GM19372 (cell line): ENCODE measurements around the gene OTC.

Experiments
- ATAC-seq: cut with Tn5 transposase; IDR thresholded peaks from one replicate; pipeline ENCODE4 v1.9.1; 2021; ENCODE audit warnings: mild to moderate bottlenecking, low read depth, moderate library complexity; ENCODE audit not compliant: unreplicated experiment

The OTC gene

DNA sequence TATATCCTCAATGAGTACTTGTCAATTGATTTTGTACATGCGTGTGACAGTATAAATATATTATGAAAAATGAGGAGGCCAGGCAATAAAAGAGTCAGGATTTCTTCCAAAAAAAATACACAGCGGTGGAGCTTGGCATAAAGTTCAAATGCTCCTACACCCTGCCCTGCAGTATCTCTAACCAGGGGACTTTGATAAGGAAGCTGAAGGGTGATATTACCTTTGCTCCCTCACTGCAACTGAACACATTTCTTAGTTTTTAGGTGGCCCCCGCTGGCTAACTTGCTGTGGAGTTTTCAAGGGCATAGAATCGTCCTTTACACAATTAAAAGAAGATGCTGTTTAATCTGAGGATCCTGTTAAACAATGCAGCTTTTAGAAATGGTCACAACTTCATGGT lies at the start of gene OTC:
Gene OTC, plus strand, starts transcription at position 243 of the 400 bp plus-strand sequence. Its CDS starts 93 bp downstream, at position 336.
- no peak for ATAC-seq

DNA sequence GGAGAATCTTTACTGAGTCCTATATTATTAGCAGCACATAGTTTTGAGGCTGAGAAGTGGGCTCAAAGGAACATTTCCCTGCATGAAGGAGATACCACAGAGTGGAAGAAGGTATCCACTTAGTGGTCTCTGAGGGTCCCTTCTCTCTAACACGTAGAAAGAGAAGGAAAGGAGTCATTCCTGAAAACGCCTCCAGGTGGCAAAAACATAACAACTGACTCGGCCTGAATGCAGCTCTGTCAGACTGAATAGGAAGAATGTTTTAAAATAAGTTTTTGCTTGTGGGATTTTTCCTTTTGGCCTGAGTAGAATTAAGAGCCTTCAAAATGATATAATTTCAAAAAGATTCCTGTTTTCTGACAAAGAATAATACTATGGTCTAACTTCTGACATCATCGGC lies 48.4 kb upstream of the OTC start:
- no peak for ATAC-seq

GRCh38 chrX:38305971-38306370 lies 46.4 kb upstream of the OTC start:
- ATAC-seq: no peak

DNA sequence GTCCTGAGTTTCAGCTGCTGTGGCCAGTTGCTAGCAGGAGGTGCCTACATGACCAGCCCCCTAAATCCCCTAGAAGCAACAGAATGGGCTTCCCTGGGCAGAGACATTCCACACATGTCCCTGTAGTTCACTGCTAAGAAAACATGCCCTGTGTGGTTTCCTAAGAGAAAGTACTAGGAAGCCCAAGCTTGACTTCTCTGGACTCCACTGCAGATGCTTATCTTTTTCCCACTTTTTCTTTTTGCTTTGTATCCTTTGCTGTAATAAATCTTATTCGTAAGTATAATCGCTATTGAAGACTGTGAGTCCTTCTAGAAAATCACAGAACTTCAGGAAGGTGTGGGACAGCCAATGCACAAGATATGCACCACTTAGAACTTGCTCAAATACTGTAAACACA lies 40.7 kb upstream of the OTC start:
- ATAC-seq: no peak

DNA sequence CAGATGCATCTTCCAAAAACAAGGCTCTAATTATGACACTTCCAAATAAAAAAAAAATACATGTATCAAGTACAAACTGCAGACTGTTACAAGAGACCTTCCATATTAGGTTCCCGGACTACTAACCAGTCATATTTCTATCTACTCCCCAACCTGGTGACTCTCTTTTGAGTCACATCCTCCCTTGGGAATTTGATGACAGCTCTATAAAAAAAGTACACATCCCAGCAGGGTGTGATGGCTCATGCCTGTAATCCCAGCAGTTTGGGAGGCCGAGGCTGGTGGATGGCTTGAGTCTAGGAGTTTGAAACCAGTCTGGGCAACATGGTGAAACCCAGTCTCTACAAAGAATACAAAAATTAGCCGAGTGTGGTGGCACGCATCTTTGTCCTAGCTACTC lies 40.0 kb upstream of the OTC start:
- ATAC-seq: no peak

DNA sequence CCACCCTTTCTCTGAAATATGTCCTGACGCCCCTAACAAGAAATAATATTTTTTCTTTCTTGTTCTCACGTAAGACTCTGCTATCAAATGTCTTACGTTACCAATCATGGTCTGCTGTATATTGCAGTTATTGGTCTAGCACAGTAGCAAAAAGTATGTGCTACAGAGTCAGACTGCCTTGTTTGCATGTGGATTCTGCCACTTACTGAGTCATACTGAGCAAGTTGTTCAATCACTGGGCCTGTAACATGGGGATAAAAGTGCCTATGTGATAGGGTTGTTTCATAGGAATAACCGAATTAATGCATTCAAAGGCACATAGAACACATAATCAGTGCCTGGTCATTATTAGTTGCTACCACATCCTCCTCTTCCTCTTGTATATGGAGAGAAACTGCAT lies 39.2 kb upstream of the OTC start:
- ATAC-seq: no peak

- ATAC-seq: no peak
Observed at GRCh38 chrX:38315186-38315585, 37.2 kb upstream of the OTC start.

DNA sequence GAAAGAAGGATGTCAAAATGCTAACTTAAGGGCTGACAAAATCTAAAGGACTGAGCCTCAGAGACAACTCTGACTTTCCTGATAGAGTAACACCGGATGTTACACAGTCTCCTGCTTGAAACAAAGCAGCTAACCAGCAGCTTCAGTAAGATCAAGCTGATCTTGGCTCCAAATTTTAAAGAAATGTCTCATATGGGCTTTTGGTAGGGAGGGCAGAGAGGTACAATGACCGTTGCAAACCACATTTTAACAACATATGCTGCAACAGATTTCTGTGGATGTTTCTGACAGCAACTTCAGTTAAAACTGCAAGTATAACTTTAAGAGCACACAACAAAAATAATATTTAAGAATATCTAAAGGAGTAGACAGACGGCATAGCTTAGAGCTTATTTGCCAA lies 34.2 kb upstream of the OTC start:
- no peak for ATAC-seq

DNA sequence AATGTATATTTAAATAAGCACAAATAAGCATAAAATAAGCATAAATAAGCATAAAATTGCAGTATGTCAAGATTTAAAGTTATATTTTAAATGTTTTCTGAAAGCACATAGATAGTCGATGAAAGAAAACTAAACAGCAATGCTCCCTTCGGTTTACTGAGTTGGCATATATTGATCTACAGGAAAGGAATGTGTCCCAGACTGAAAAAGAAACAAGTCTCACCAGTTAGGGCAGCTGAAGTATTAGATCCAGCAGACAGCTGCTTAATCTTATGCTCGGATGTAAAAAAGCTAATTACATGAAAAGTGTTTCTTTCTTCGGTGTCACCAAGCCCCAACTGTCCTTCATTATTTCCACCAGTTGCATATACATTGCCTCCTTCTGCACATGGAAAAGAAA lies 33.8 kb upstream of the OTC start:
- no peak for ATAC-seq

GRCh38 chrX:38320819-38321218 lies 31.6 kb upstream of the OTC start:
- no peak for ATAC-seq

GRCh38 chrX:38326086-38326485 lies 26.3 kb upstream of the OTC start:
- no peak for ATAC-seq

DNA sequence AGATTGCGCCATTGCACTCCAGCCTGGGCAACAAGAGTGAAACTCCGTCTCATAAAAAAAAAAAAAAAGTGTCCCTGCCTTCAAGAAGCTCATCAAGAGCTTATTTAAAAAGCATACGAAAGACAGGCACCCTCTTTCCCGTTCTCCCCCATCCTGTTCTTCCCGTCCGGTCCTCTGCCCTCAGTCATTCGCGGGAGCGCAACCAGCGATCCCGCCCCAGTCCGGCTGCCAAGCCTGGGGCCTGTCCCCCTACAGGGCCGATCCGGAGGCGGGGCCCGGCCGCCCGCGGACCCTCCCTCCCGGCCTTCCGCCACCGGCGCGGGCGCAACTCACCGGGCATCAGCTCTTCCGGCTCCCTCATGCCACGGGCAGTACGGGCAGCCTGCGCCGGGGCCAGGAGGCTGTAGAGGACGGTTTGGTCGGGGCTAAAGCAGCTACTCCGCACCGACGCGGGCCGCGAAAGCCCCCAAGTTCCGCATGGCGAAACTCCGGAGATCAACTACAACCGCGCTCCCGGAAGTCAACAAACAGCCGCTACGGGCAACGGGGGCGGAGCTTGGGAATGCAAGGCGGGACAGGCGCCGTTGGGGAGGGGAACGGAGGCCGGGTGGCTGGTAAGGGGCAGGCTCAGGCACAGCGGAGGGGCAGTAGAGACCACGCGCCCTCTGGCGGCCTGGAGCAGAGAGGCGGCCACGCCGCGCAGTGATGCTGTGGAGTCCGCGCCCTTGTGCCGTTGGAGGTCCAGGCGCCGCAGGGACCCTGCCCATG lies 25.2 kb upstream of the OTC start, which contains the start of gene RPGR:
Gene RPGR, minus strand, starts transcription at position 503 of the 768 bp plus-strand sequence. Its CDS starts 142 bp downstream, at position 361.
- ATAC-seq: peak; percentile 98

DNA sequence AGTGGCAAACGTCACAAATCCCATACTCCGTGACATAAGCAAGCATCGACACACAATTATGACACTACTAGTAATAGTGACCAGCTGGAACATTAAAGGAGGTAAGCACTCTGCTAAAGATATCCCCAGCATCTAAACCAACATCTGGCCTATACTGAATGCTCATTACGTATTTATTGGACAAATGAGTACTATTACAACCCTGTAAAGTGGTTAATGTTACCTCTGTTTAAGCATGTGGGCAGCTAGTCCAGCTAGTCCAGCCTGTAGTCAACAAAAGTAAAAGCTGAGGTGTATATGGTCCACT lies 24.7 kb upstream of the OTC start:
- peak; percentile 4 for ATAC-seq

DNA sequence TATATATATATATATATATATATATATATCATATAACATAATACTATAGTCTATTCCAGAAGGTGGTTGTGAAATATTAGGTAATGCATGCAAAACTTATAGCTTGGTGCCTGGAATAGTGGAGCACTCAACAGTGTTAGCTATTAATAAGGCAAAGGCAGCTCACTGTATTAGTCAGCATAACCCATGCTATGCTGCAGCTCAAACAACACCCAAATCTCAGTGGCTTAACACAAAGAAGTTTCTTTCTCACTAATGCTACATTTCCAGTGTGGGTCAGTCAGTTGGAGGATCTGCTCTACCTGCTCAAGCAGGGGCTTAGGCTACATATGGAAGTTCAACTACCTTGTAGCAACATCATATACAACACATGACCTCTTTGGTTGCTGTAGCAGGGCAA lies 19.9 kb upstream of the OTC start:
- ATAC-seq: peak; percentile 50

GRCh38 chrX:38335382-38335781 lies 17.0 kb upstream of the OTC start:
- ATAC-seq: no peak

- no peak for ATAC-seq
Observed at GRCh38 chrX:38336538-38337240, 15.7 kb upstream of the OTC start.

DNA sequence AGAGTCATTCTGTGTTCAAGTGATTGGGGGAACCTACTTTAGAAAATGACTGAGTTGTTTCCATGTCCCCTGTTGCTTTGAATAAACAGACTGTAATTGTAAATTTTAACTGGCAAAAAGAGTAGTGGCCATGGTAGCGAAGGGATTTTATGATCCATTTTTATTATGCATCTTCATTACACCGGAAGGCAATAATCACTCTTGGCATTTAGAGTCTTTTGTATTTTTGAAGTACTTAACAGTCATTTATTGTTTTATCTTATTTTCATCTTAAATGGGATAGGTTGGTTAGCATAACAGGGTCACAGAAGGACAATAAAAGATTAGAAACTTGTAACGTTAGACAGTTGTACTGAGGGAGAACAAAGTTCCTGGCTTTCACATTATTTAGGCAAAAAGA lies 11.0 kb upstream of the OTC start:
- ATAC-seq: no peak

DNA sequence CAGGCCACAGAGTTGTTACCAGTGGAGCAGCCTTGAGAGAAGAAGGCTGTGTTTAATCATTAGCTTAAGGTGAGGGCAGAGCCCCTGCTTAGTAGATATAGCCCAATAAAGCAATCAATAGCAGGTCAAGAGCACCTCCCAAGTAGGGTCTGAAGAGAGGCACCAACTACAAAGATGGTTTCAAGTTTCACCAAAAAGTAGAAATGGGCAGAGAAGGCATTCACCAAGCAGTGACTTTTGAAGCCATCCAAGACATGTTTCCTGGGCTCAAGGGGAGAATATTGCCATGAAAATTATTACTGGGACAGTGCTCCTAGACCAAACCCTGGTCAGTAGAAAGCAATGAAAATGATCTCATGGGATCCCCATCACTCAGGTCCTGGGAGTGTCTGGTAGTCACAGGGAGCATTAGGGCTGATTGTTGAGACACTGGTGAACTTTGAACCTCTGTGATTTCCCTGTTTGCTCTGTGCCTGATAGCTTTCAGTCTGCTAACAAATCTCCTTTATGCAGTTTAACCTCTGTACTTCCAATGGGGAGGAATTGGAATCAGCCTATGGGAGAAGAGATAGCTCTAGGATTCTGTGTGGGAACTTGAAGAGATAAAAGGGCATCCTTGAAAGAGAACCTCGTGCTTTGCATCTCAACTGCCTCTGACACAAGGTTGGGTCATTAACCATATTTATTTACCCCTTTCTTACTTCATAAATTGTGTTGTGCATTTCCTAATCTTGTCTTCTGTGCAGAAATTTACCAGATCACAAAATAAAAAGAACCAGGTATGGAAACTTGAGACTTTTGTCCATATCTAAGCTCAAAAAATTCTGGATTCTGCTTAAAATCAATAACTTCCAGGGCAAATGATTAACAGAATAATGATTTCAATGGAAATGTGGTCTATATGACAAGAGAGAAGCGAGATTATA lies 9.3 kb upstream of the OTC start:
- no peak for ATAC-seq

DNA sequence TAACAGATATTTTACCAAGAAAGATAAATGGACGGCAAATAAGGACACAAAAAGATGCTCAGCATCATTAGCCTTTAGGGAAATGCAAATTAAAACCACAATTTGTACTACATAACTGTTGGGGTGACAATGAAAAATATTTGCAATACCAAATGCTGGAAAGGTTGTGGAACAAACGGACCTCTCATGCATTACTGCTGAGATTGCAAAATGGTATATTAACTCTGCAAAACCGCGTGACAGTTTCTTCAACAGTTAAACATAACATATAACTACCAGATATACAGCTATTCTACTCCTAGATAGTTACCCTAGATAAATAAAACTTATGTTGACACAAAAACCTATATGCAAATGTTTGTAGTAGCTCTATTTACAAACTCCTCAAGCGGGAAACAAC lies 6.3 kb upstream of the OTC start:
- no peak for ATAC-seq

- ATAC-seq: no peak
Observed at GRCh38 chrX:38347136-38347535, 5.3 kb upstream of the OTC start.

DNA sequence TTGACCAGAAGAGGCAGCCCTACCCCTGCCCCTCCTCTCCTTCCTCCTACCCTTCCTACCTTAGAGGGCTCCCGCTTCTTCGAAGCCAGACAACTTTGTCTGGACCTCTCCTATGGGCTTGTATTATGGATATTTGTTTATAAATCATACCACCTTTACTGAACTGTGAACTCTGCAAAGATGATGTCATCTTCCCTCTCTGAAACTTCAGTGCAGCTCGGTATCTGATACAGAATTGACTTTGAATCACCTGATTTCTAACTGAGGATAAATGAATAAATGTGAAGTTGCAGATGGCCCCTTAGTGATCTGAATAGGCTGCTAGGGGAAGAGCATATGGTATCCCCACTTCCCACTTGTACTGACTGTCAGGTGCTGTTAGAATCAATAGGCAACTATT lies 1.1 kb upstream of the OTC start:
- no peak for ATAC-seq
